K562 (cell line): ENCODE results near the gene TYSND1.

Experiments
- PHB2 ChIP-seq: fragments of 450-650 bp; IDR thresholded peaks from 2 replicates; pipeline ENCODE4 v1.6.1; 2017; ENCODE audit warnings: low read depth
- TRIM24 ChIP-seq, 2 experiments: fragments of 450-650 bp; IDR thresholded peaks; 2 replicates each; pipeline ENCODE4 v1.6.1; 2016
- ZNF124 ChIP-seq: sonication (generic); formaldehyde crosslinking; IDR thresholded peaks from 2 replicates; pipeline ENCODE4 v1.8.1; 2022; ENCODE audit warnings: missing genetic modification reagents
- TF ChIP-seq, protein P1 (sequence below), 3 experiments: IDR thresholded peaks in 2 of 3; conservative IDR thresholded peaks in 1 of 3; 2 replicates each; pipeline ENCODE4 v1.5.1; 2011 to 2012; ENCODE audit warnings: low read length in 3 of 3, mild to moderate bottlenecking in 3 of 3, control low read depth in 2 of 3, improper control_type of control experiment in 1 of 3, inconsistent platforms in 1 of 3, low read depth in 1 of 3, mixed read lengths in 1 of 3, moderate library complexity in 1 of 3; ENCODE audit not compliant: insufficient read depth in 2 of 3

DNA sequence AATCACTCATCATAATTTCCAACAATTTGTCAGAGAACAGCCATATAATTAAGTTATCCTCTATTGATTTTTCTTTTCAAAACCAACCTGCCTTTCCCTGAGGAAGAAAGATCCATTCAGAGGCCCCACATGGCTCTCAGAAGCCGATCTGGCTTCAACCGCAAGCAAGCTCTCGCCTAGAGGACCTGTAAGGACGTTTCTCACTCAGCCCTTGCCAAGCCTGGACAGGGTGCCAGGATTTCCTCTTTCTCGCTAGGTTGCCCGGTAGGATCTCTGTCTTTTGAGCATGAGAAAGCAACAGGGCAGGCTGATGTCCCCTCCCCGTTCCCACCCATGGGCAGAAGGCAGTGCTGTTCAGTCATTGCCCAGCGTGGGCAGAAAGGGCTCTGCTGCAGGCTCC, 26.9 kb downstream of the TYSND1 start:
- TF ChIP-seq ZNF124 (no peak), PHB2 (no peak), TRIM24 (IDR thresholded peaks at IDR 0.05) (no peak)
- TF ChIP-seq, protein P1, sequence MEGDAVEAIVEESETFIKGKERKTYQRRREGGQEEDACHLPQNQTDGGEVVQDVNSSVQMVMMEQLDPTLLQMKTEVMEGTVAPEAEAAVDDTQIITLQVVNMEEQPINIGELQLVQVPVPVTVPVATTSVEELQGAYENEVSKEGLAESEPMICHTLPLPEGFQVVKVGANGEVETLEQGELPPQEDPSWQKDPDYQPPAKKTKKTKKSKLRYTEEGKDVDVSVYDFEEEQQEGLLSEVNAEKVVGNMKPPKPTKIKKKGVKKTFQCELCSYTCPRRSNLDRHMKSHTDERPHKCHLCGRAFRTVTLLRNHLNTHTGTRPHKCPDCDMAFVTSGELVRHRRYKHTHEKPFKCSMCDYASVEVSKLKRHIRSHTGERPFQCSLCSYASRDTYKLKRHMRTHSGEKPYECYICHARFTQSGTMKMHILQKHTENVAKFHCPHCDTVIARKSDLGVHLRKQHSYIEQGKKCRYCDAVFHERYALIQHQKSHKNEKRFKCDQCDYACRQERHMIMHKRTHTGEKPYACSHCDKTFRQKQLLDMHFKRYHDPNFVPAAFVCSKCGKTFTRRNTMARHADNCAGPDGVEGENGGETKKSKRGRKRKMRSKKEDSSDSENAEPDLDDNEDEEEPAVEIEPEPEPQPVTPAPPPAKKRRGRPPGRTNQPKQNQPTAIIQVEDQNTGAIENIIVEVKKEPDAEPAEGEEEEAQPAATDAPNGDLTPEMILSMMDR (IDR thresholded peaks at IDR 0.05 in 2 of 3, conservative IDR thresholded peaks at IDR 0.05 in 1 of 3; ENCODE audit: insufficient read depth in 2 of 3, low read depth in 1 of 3, low read length in 3 of 3) = no peak
